ENCODE results near the gene ENPP6.

The ENPP6 gene

DNA sequence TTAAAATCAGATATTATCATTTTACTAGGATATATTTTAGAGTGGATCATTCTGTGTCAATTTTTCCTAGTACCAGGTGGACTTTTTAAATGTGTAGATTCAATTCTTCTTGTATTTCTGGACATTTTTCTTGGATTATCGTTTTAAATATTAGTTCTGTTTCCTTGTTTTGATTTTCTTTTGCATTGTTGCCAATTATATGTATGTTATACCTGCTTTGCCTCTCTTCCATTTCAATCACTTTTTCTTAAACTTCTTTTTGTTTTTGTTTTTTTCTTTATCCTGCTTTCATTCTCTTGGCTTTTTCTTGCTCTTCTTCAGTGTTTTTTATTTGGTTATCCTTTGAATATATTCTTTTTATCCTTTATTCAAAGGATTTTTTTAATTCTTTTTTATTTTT, 171.5 kb downstream of the ENPP6 start:
- Histone ChIP-seq H3K4me1 (no peaks in the 10 kb centered on the region), H3K4me3 (no peak overlapping the region), H3K36me3 (no peaks in the 10 kb centered on the region), H3K27me3 (no peaks in the 10 kb centered on the region), H3K9me3 (peaks cover 0 to 20% (median 6%) of the 10 kb centered on the region in 3 donors), H3K27ac (no peak overlapping the region)
- intact Hi-C loops (cut with DNase I; ENCODE audit: low total_unique reads), result no loop called here
- DNase-seq, result no peak
- TF ChIP-seq, protein P1, sequence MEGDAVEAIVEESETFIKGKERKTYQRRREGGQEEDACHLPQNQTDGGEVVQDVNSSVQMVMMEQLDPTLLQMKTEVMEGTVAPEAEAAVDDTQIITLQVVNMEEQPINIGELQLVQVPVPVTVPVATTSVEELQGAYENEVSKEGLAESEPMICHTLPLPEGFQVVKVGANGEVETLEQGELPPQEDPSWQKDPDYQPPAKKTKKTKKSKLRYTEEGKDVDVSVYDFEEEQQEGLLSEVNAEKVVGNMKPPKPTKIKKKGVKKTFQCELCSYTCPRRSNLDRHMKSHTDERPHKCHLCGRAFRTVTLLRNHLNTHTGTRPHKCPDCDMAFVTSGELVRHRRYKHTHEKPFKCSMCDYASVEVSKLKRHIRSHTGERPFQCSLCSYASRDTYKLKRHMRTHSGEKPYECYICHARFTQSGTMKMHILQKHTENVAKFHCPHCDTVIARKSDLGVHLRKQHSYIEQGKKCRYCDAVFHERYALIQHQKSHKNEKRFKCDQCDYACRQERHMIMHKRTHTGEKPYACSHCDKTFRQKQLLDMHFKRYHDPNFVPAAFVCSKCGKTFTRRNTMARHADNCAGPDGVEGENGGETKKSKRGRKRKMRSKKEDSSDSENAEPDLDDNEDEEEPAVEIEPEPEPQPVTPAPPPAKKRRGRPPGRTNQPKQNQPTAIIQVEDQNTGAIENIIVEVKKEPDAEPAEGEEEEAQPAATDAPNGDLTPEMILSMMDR (IDR thresholded peaks at IDR 0.05), result no peak

DNA sequence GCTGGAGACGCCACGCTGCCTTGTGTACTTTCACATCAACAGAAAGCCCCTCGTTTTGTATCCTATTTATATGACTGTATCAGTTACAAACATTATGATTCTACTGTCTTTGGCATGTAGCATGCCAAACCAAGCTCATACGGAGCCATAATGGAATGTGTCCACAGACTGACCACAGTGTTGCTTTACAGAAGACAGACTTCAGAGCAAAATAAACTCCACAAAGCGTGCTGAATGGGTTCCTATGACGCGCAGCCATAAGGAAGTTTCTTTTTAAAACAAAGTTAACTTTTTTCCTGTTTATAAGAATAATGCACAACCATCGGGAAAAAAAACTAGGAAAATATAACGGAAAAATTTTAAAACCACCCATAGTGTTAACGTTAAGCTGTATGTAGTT, 176.5 kb downstream of the ENPP6 start:
- Histone ChIP-seq H3K27me3 (peaks cover 0 to 3% of the 10 kb centered on the region in 2 donors), H3K27ac (no peak overlapping the region), H3K4me3 (no peak overlapping the region), H3K9me3 (peaks cover 0 to 19% (median 0%) of the 10 kb centered on the region in 3 donors), H3K36me3 (no peaks in the 10 kb centered on the region), H3K4me1 (peaks cover 0 to 6% (median 0%) of the 10 kb centered on the region in 4 donors)
- intact Hi-C loops (cut with DNase I; ENCODE audit: low total_unique reads), result no loop called here
- TF ChIP-seq, protein P1 (IDR thresholded peaks at IDR 0.05), result no peak
- no peak for DNase-seq

DNA sequence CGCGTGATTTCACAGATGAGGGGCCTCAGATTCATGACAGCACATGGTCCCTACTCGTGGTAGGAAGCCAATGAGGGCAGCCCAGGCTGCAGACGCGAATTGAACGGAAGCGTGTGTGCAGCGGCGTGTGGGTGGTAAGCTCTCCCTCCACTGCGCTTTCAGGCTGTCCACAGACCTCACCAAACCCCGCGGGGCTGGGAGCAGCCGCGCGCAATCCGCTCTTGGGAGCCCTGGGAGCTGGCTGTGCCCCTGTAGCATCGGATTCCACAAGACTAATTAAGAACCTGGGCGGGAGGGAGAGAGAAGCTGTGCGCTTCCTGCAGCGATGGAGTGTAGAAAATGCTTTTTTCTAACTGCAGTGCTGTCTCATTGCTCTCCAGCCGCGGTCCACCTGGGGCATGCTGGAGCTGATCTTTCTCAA, 177.7 kb downstream of the ENPP6 start:
- H3K27me3 ChIP-seq, result peaks cover 0 to 3% of the 10 kb centered on the region in 2 donors
- H3K4me3 ChIP-seq, result no peak overlapping the region
- TF ChIP-seq, protein P1 (IDR thresholded peaks at IDR 0.05), result no peak
- DNase-seq, result peak in 1 of 2 donors; percentile 60
- H3K27ac ChIP-seq, result no peak overlapping the region
- H3K9me3 ChIP-seq, result peaks cover 0 to 7% (median 0%) of the 10 kb centered on the region in 3 donors
- peaks cover 0 to 6% (median 0%) of the 10 kb centered on the region in 4 donors for H3K4me1 ChIP-seq
- H3K36me3 ChIP-seq, result no peaks in the 10 kb centered on the region
- intact Hi-C loops (cut with DNase I; ENCODE audit: low total_unique reads), result no loop called here

Data from tibial artery (tissue), 4 donors.